HG02678 (cell line): ENCODE measurements around the gene FBXO9.

ENCODE experiments used
- ATAC-seq: cut with Tn5 transposase; IDR thresholded peaks from one replicate; pipeline ENCODE4 v1.9.1; 2021; ENCODE audit warnings: mild to moderate bottlenecking, moderate library complexity; ENCODE audit not compliant: unreplicated experiment

The FBXO9 gene

GRCh38 chr6:53130569-53131290, 65.5 kb downstream of the FBXO9 start:
- no peak for ATAC-seq

GRCh38 chr6:53133961-53134360, 68.8 kb downstream of the FBXO9 start:
- ATAC-seq: no peak

- no peak for ATAC-seq
Measured at GRCh38 chr6:53134601-53135235, 69.5 kb downstream of the FBXO9 start.

- no peak for ATAC-seq
Measured at GRCh38 chr6:53136000-53136609, 70.9 kb downstream of the FBXO9 start.

DNA sequence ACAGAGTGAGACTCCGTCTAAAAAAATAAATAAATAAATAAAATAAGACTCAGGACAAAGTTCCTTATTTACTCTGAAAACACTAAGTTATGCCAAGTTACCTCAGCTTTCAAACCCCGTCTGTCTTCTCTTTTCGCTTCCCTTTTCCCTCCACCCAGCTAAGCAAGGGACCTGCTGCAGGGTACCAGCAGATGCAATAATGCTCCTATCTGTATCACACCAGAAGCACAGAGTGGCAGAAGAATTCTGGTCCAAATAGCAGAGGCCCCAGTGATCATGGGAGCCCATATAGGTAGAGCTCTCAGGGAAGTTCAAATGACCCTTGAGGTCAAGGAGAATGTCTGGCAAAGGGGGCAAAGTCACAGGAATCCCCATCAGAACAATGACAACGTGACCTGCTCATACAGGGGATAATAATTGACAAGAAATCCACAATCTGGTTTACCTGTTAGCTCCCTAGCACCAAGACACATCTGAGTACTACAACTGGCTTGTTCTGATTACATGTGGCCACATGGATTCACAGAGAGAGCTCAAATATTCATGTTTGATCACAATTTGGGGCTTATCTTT, 74.7 kb downstream of the FBXO9 start:
- ATAC-seq: no peak

- no peak for ATAC-seq
Measured at GRCh38 chr6:53142810-53143209, 77.6 kb downstream of the FBXO9 start.

DNA sequence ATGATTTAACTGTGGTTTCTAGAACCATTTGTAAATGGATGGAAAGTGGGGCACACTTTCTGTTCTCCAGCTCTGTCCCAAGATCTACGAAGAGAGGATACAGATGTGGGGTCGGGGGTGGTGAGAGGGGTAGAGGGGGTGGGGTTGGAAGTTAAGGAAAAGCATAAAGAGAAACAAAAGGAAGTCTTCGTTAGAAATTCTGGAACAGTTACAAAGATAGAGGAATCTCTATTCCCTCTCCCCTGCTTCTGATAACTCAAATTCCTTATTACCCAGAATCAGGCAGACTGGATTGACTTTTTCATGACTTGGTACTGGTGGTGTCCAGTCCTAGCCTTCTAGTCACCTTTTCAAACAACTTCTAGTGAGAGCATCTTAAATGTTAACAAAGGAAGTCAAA, 78.5 kb downstream of the FBXO9 start:
- ATAC-seq: no peak

DNA sequence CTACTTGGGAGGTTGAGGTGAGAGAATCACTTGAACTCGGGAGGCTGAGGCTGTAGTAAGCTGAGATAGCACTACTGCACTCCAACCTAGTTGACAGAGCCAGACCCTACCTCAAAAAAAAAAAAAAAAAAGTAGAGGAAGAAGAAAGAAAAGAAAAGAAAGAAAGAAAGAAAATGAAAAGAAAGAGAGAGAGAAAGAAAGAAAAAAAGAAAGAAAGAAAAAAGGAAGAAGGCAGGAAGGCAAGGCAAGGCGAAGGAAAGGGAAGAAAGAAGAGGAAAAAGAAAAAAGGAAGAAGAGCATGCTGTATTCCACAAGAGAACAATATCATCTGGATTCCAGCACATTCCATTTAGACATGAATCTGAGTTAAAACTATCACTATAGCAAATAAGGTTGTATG, 79.6 kb downstream of the FBXO9 start:
- no peak for ATAC-seq

DNA sequence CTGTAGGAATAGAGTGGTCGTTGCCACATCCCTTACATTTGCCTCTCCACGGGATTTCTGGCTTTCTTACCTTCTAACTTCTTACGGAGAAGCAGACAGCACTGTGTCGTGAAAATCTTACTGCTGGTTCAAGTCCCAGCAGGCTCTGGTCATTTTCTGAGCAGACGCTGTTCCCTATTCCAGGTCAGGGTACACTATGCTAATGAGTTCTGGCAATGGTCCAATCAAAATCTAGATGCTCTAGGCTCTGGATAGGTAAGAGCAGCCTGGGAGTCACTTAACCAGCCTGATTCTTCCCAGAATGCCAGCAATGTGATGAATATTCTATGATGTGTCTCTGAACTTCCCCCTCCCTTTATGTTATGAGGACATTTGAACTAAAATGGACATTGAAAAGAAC, 83.5 kb downstream of the FBXO9 start, which contains the start of gene GCM1:
Gene GCM1, minus strand, starts transcription at position 158 of the 400 bp plus-strand sequence. CDS start 3,209 bp downstream, outside the sequence.
- no peak for ATAC-seq
